ENCODE results near the gene RAB1B. TPM values are rescaled to one million over a fixed set of nuclear protein-coding genes. Genes with fewer than 3 reads are reported as not detected.

Gene RAB1B
- total RNA-seq, 4 donors from 2014 or later = 89.8 to 141 (median 131) TPM

GRCh38 chr11:66228521-66228920 lies 39.9 kb upstream of the RAB1B start:
- TF ChIP-seq POLR2A (IDR thresholded peaks at IDR 0.05) (no peak), EP300 (IDR thresholded peaks at IDR 0.05; ENCODE audit: low read depth) (no peak), POLR2AphosphoS5 (IDR thresholded peaks at IDR 0.05) (no peak), CTCF (IDR thresholded peaks at IDR 0.05) (no peak)
- Histone ChIP-seq H3K9me3 (no peaks in the 10 kb centered on the region), H3K4me3 (no peak overlapping the region), H3K4me1 (no peaks in the 10 kb centered on the region), H3K27me3 (no peaks in the 10 kb centered on the region), H3K27ac (no peak overlapping the region), H3K36me3 (peaks cover 0 to 10% (median 0%) of the 10 kb centered on the region in 4 donors)
- in situ Hi-C loops (cut with MboI; ENCODE audit: low pct_ligation_motif_present in 1 of 4, low pct_unique_long_range_greater_than_20kb in 1 of 4, low sequenced_read_pairs in 3 of 4) (loop anchor here in 1 of 4 donors (10.0 kb wide), 1 partner anchor 56 kb away; the partner anchor contains the start of gene YIF1A), intact Hi-C loops (cut with DNase I; ENCODE audit: low total_unique reads) (loop anchor here (10.0 kb wide), 1 partner anchor 56 kb away; the partner anchor contains the start of gene YIF1A)
- 83 to 98% methylated on average over 6 of the region's 6 CpGs for WGBS, 2 donors (ENCODE audit: low coverage in 1 of 2)
- DNase-seq = no peak

GRCh38 chr11:66230156-66230555 lies 38.3 kb upstream of the RAB1B start:
- 87 to 100% methylated on average over 1 to 6 of the region's 6 CpGs for WGBS, 2 donors (ENCODE audit: low coverage in 1 of 2)
- Histone ChIP-seq H3K9me3 (no peaks in the 10 kb centered on the region), H3K4me1 (no peaks in the 10 kb centered on the region), H3K27me3 (no peaks in the 10 kb centered on the region), H3K27ac (no peak overlapping the region), H3K4me3 (no peak overlapping the region), H3K36me3 (peaks cover 0 to 10% (median 0%) of the 10 kb centered on the region in 4 donors)
- DNase-seq = no peak
- TF ChIP-seq EP300 (IDR thresholded peaks at IDR 0.05; ENCODE audit: low read depth) (no peak), POLR2AphosphoS5 (IDR thresholded peaks at IDR 0.05) (no peak), POLR2A (IDR thresholded peaks at IDR 0.05) (no peak), CTCF (IDR thresholded peaks at IDR 0.05) (no peak)
- intact Hi-C loops (cut with DNase I; ENCODE audit: low total_unique reads) (no loop called here), in situ Hi-C loops (cut with MboI; ENCODE audit: low pct_ligation_motif_present in 1 of 4, low pct_unique_long_range_greater_than_20kb in 1 of 4, low sequenced_read_pairs in 3 of 4) (no loop called here)

GRCh38 chr11:66230978-66231377 lies 37.5 kb upstream of the RAB1B start:
- in situ Hi-C loops (cut with MboI; ENCODE audit: low pct_ligation_motif_present in 1 of 4, low pct_unique_long_range_greater_than_20kb in 1 of 4, low sequenced_read_pairs in 3 of 4) (no loop called here), intact Hi-C loops (cut with DNase I; ENCODE audit: low total_unique reads) (no loop called here)
- peaks cover 0 to 10% (median 0%) of the 10 kb centered on the region in 4 donors for H3K36me3 ChIP-seq
- WGBS, 2 donors (ENCODE audit: low coverage in 1 of 2) = 80 to 93% methylated on average over 2 to 14 of the region's 14 CpGs
- no peak overlapping the region for H3K27ac ChIP-seq
- TF ChIP-seq POLR2A (IDR thresholded peaks at IDR 0.05) (no peak), EP300 (IDR thresholded peaks at IDR 0.05; ENCODE audit: low read depth) (no peak), POLR2AphosphoS5 (IDR thresholded peaks at IDR 0.05) (no peak), CTCF (IDR thresholded peaks at IDR 0.05) (no peak)
- H3K27me3 ChIP-seq = no peaks in the 10 kb centered on the region
- DNase-seq = no peak
- no peaks in the 10 kb centered on the region for H3K4me1 ChIP-seq
- H3K4me3 ChIP-seq = no peak overlapping the region
- H3K9me3 ChIP-seq = no peaks in the 10 kb centered on the region

GRCh38 chr11:66231561-66231960 lies 36.9 kb upstream of the RAB1B start:
- no peak for DNase-seq
- H3K9me3 ChIP-seq = no peaks in the 10 kb centered on the region
- H3K4me1 ChIP-seq = no peaks in the 10 kb centered on the region
- WGBS, 2 donors (ENCODE audit: low coverage in 1 of 2) = 85 to 93% methylated on average over 7 of the region's 7 CpGs
- intact Hi-C loops (cut with DNase I; ENCODE audit: low total_unique reads) = no loop called here
- H3K36me3 ChIP-seq = peaks cover 0 to 10% (median 0%) of the 10 kb centered on the region in 4 donors
- no peak overlapping the region for H3K27ac ChIP-seq
- H3K27me3 ChIP-seq = no peaks in the 10 kb centered on the region
- no peak for TF ChIP-seq POLR2AphosphoS5 (IDR thresholded peaks at IDR 0.05)
- no peak for TF ChIP-seq POLR2A (IDR thresholded peaks at IDR 0.05)
- no peak for TF ChIP-seq EP300 (IDR thresholded peaks at IDR 0.05; ENCODE audit: low read depth)
- TF ChIP-seq CTCF (IDR thresholded peaks at IDR 0.05) = no peak
- in situ Hi-C loops (cut with MboI; ENCODE audit: low pct_ligation_motif_present in 1 of 4, low pct_unique_long_range_greater_than_20kb in 1 of 4, low sequenced_read_pairs in 3 of 4) = no loop called here
- H3K4me3 ChIP-seq = no peak overlapping the region

Measured in transverse colon (tissue), 4 donors.